Panc1 (cell line): ENCODE results near the gene GNPNAT1. TPM values are rescaled to one million over a fixed set of nuclear protein-coding genes. Genes with fewer than 3 reads are reported as not detected.

Source experiments
- ATAC-seq: fragments of 200-7000 bp; cut with Tn5 transposase; 2 replicates; pipeline ENCODE4 v1.9.1; 2020; ENCODE audit warnings: mild to moderate bottlenecking, moderate library complexity
- BruUV-seq: library from RNA; stranded (reverse); fragments of 400-500 nt; replicated peaks from 2 replicates; lab custom pipeline; 2021; lab: Mats Ljungman, UMichigan
- CTCF ChIA-PET: fragments of 300-600 bp; sonication (Branson Sonifier 250); formaldehyde crosslinking; loops from one replicate; lab custom pipeline; 2022; ENCODE audit warnings: antibody characterized with exemption; lab: Charles Lee
- POLR2A ChIA-PET: fragments of 300-600 bp; sonication (Branson Sonifier 250); formaldehyde crosslinking; loops from one replicate; lab custom pipeline; 2022; ENCODE audit warnings: antibody characterized with exemption; lab: Charles Lee
- DNase-seq: peaks from one replicate; pipeline ENCODE4 v3.0.0-alpha.2; 2010; ENCODE audit warnings: low read depth, low spot score
- H3K27ac ChIP-seq: 2 replicates; pipeline ENCODE4 v1.5.1; 2011; ENCODE audit warnings: mild to moderate bottlenecking, low read length, inconsistent platforms
- H3K27me3 ChIP-seq: fragments of 200-500 bp; sonication (Bioruptor generic); 2 replicates; pipeline ENCODE4 v1.6.0; 2014; ENCODE audit warnings: low read length, inconsistent platforms; ENCODE audit not compliant: control insufficient read depth, insufficient read depth
- H3K36me3 ChIP-seq: fragments of 200-500 bp; sonication (Bioruptor generic); 2 replicates; pipeline ENCODE4 v1.5.1; 2014; ENCODE audit warnings: inconsistent platforms, mild to moderate bottlenecking, low read length, moderate library complexity; ENCODE audit not compliant: control insufficient read depth, insufficient read depth
- H3K4me1 ChIP-seq: 2 replicates; pipeline ENCODE4 v1.5.1; 2011; ENCODE audit warnings: inconsistent platforms, mild to moderate bottlenecking, low read length, moderate library complexity; ENCODE audit not compliant: control insufficient read depth, insufficient read depth
- H3K4me3 ChIP-seq, 2 experiments: 2 replicates each; pipeline ENCODE4 v1.5.1; 2011 to 2012; ENCODE audit warnings: low read depth in 2 of 2, low read length in 2 of 2, mild to moderate bottlenecking in 2 of 2, inconsistent platforms in 1 of 2, moderate library complexity in 1 of 2
- H3K9me3 ChIP-seq: fragments of 200-500 bp; sonication (Bioruptor generic); 2 replicates; pipeline ENCODE4 v1.5.1; 2014; ENCODE audit warnings: low read depth, mild to moderate bottlenecking, inconsistent platforms, low read length, moderate library complexity; ENCODE audit not compliant: control insufficient read depth, insufficient read depth
- CTCF ChIP-seq: fragments of 450-650 bp; IDR thresholded peaks from 2 replicates; pipeline ENCODE4 v1.5.1; 2017; ENCODE audit warnings: mild to moderate bottlenecking
- POLR2AphosphoS5 ChIP-seq: IDR thresholded peaks from 2 replicates; pipeline ENCODE4 v1.6.1; 2012; ENCODE audit warnings: mild to moderate bottlenecking, low read depth, low read length, moderate library complexity
- REST ChIP-seq, 2 experiments: IDR thresholded peaks; 2 replicates each; pipeline ENCODE4 v1.6.1; 2011 to 2012; ENCODE audit warnings: low read depth in 2 of 2, control low read depth in 1 of 2, low read length in 1 of 2, mild to moderate bottlenecking in 1 of 2, moderate library complexity in 1 of 2; ENCODE audit not compliant: insufficient read depth in 1 of 2
- SIN3A ChIP-seq: IDR thresholded peaks from 2 replicates; pipeline ENCODE4 v1.6.1; 2012; ENCODE audit warnings: low read depth, mild to moderate bottlenecking, low read length, moderate library complexity, borderline replicate concordance; ENCODE audit not compliant: insufficient read depth
- TCF7L2 ChIP-seq: IDR thresholded peaks from 2 replicates; pipeline ENCODE4 v1.6.1; 2011; ENCODE audit warnings: mild to moderate bottlenecking, low read depth, low read length, inconsistent platforms
- in situ Hi-C: cut with HindIII; loops from 2 replicates; pipeline ENCODE4 v1.10.0; 2016; ENCODE audit warnings: low sequenced_read_pairs, low pct_unique_long_range_greater_than_20kb
- intact Hi-C: fragments of 100-400 bp; cut with micrococcal nuclease; formaldehyde crosslinking; loops from one replicate; pipeline ENCODE4 v1.10.0; 2022; ENCODE audit not compliant: unreplicated experiment
- total RNA-seq: library from RNA; stranded (reverse); gene quantifications from one replicate; pipeline ENCODE4 v1.2.1, GENCODE V29; 2021; ENCODE audit not compliant: unreplicated experiment

GNPNAT1 gene
- total RNA-seq, 1 experiment from 2014 or later = 22.2 TPM

GRCh38 chr14:52824462-52824861 is 33.1 kb upstream of the GNPNAT1 start:
- no peak for ATAC-seq
- in situ Hi-C loops = no loop called here
- Histone ChIP-seq H3K9me3 (no peaks in the 10 kb centered on the region), H3K27me3 (no peaks in the 10 kb centered on the region), H3K27ac (no peak overlapping the region), H3K4me3 (no peak overlapping the region), H3K36me3 (no peaks in the 10 kb centered on the region), H3K4me1 (no peaks in the 10 kb centered on the region)
- ChIA-PET CTCF (no interaction called here), POLR2A (no interaction called here)
- no peak for TF ChIP-seq TCF7L2
- no peak for TF ChIP-seq POLR2AphosphoS5
- TF ChIP-seq CTCF = no peak
- TF ChIP-seq REST (IDR thresholded peaks at IDR 0.05; ENCODE audit: insufficient read depth in 1 of 2, low read depth in 2 of 2, low read length in 1 of 2) = no peak
- TF ChIP-seq SIN3A = no peak
- no peak for DNase-seq
- intact Hi-C loops = loop anchor here (5.0 kb wide), 2 partner anchors 223 to 483 kb away; no protein-coding TSS in a partner anchor
- no TSS peak for BruUV-seq

GRCh38 chr14:52821805-52822250 is 30.4 kb upstream of the GNPNAT1 start:
- POLR2A ChIA-PET = no interaction called here
- TF ChIP-seq TCF7L2 = no peak
- no peaks in the 10 kb centered on the region for H3K36me3 ChIP-seq

GRCh38 chr14:52808101-52808500 is 16.7 kb upstream of the GNPNAT1 start:
- TF ChIP-seq REST (IDR thresholded peaks at IDR 0.05; ENCODE audit: insufficient read depth in 1 of 2, low read depth in 2 of 2, low read length in 1 of 2) (no peak), POLR2AphosphoS5 (no peak)
- H3K4me1 ChIP-seq = no peaks in the 10 kb centered on the region
- CTCF ChIA-PET = interaction anchor here (0.6 kb wide), 1 partner anchor 517 kb away, joined by 3 read pairs; no protein-coding TSS in a partner anchor
- BruUV-seq = no TSS peak
- H3K27me3 ChIP-seq = no peaks in the 10 kb centered on the region
- no peaks in the 10 kb centered on the region for H3K9me3 ChIP-seq
- in situ Hi-C loops (no loop called here), intact Hi-C loops (no loop called here)
- DNase-seq (no peak), ATAC-seq (no peak)
- no peak overlapping the region for H3K27ac ChIP-seq
- H3K36me3 ChIP-seq = no peaks in the 10 kb centered on the region
- POLR2A ChIA-PET = no interaction called here
- H3K4me3 ChIP-seq = no peak overlapping the region

More at GRCh38 chr14:52821805-52822250, 30.4 kb upstream of the GNPNAT1 start:
- in situ Hi-C loops = no loop called here
- DNase-seq (no peak), ATAC-seq (no peak)
- intact Hi-C loops = loop anchor here (5.0 kb wide), 2 partner anchors 225 to 485 kb away; no protein-coding TSS in a partner anchor
- CTCF ChIA-PET = no interaction called here
- Histone ChIP-seq H3K9me3 (no peaks in the 10 kb centered on the region), H3K27me3 (no peaks in the 10 kb centered on the region), H3K27ac (no peak overlapping the region), H3K4me3 (no peak overlapping the region), H3K4me1 (no peaks in the 10 kb centered on the region)
- no TSS peak for BruUV-seq
